Measurements from ENCODE around the gene CENPC.

The CENPC gene

DNA sequence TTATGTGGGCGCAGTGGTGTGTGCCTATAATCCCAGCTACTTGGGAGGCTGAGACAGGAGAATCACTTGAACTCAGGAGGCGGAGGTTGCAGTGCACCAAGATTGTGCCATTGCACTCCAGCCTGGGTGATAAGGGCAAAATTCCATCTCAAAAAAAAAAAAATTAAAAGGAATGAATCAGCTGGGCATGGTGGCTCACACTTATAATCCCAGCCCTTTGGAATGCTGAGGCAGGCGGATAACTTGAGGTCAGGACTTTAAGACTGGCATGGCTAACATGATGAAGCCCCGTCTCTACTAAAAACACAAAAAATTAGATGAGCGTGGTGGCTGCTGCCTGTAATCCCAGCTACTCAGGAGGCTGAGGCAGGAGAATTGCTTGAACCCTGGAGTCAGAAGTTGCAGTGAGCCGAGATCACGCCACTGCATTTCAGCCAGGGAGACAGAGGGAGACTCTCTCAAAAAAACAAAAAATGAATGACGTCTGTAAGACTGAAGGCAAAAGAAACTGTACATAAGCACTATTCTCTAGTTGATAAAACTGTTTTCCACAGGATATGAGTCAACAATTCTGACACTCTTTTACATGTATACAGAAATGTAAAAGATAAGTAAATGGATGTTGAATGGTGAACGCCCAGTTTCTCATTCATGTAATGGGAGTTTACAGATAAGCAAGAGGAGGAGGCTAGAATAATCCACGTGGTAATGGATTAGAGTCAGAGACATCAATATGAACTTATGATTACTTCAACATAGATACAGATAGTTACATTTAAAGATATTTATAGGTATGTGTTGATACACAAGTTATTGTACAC, 22.2 kb downstream of the CENPC start:
- no peak for TF ChIP-seq EZH2phosphoT487 (IDR thresholded peaks at IDR 0.05; ENCODE audit: low read length)
- TF ChIP-seq, protein P1, sequence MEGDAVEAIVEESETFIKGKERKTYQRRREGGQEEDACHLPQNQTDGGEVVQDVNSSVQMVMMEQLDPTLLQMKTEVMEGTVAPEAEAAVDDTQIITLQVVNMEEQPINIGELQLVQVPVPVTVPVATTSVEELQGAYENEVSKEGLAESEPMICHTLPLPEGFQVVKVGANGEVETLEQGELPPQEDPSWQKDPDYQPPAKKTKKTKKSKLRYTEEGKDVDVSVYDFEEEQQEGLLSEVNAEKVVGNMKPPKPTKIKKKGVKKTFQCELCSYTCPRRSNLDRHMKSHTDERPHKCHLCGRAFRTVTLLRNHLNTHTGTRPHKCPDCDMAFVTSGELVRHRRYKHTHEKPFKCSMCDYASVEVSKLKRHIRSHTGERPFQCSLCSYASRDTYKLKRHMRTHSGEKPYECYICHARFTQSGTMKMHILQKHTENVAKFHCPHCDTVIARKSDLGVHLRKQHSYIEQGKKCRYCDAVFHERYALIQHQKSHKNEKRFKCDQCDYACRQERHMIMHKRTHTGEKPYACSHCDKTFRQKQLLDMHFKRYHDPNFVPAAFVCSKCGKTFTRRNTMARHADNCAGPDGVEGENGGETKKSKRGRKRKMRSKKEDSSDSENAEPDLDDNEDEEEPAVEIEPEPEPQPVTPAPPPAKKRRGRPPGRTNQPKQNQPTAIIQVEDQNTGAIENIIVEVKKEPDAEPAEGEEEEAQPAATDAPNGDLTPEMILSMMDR (IDR thresholded peaks at IDR 0.05; ENCODE audit: low read length) = no peak
- no peak for TF ChIP-seq EZH2 (optimal IDR thresholded peaks at IDR 0.05; ENCODE audit: low read depth, low read length)
- Histone ChIP-seq H3K79me2 (ENCODE audit: low read length) (peaks cover 71% of the 10 kb centered on the region), H3K9me2 (replicated peaks; ENCODE audit: insufficient read depth, low read length) (no peaks in the 10 kb centered on the region), H4K20me1 (ENCODE audit: insufficient read depth, low read length) (no peaks in the 10 kb centered on the region), H3F3A (ENCODE audit: insufficient read depth, low read length) (no peaks in the 10 kb centered on the region), H3K4me1 (ENCODE audit: low read length) (no peaks in the 10 kb centered on the region), H3K27ac (ENCODE audit: low read length) (no peak overlapping the region), H3K4me2 (ENCODE audit: low read depth, low read length) (no peak overlapping the region), H3K9ac (ENCODE audit: low read length) (no peak overlapping the region), H3K36me3 (replicated peaks; ENCODE audit: insufficient read depth, low read length) (no peaks in the 10 kb centered on the region; the same call in 1 of the 2 replicates), H3K27me3 (replicated peaks; ENCODE audit: insufficient read depth, low read length) (no peaks in the 10 kb centered on the region), H3K4me3 (ENCODE audit: low read length) (no peak overlapping the region), H3K9me3 (replicated peaks; ENCODE audit: insufficient read depth, low read length) (no peaks in the 10 kb centered on the region), H2AFZ (ENCODE audit: low read length) (no peak overlapping the region)
- no peak for DNase-seq

DNA sequence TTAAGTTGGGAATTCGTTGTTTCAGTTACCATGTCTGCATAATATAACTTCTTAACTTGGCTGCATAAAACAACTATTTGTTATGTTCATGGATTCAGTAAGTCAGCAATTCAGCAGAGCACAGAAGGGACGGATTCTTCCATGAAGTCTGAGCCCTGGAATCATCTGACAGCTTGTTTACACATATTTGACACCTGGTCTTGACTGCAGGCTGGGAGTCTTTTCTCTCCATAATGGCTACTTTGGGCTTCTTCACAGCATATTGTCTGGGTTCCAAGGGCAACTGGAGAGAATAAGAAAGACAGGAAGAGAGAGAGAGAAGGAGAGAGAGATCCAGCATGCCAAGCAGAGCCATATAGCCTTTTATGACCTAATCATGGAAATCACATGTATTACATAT, 23.1 kb downstream of the CENPC start:
- TF ChIP-seq, protein P1 (IDR thresholded peaks at IDR 0.05; ENCODE audit: low read length) = no peak
- TF ChIP-seq EZH2 (optimal IDR thresholded peaks at IDR 0.05; ENCODE audit: low read depth, low read length) (no peak), EZH2phosphoT487 (IDR thresholded peaks at IDR 0.05; ENCODE audit: low read length) (no peak)
- Histone ChIP-seq H3K27ac (ENCODE audit: low read length) (no peak overlapping the region), H3K27me3 (replicated peaks; ENCODE audit: insufficient read depth, low read length) (no peaks in the 10 kb centered on the region), H3K9me2 (replicated peaks; ENCODE audit: insufficient read depth, low read length) (no peaks in the 10 kb centered on the region), H3K4me3 (ENCODE audit: low read length) (no peak overlapping the region), H2AFZ (ENCODE audit: low read length) (no peak overlapping the region), H3K4me1 (ENCODE audit: low read length) (no peaks in the 10 kb centered on the region), H3K36me3 (replicated peaks; ENCODE audit: insufficient read depth, low read length) (no peaks in the 10 kb centered on the region; the same call in 1 of the 2 replicates), H3K9ac (ENCODE audit: low read length) (no peak overlapping the region), H3K79me2 (ENCODE audit: low read length) (peaks cover 63% of the 10 kb centered on the region), H3F3A (ENCODE audit: insufficient read depth, low read length) (no peaks in the 10 kb centered on the region), H3K9me3 (replicated peaks; ENCODE audit: insufficient read depth, low read length) (no peaks in the 10 kb centered on the region), H3K4me2 (ENCODE audit: low read depth, low read length) (no peak overlapping the region), H4K20me1 (ENCODE audit: insufficient read depth, low read length) (no peaks in the 10 kb centered on the region)
- DNase-seq = no peak

DNA sequence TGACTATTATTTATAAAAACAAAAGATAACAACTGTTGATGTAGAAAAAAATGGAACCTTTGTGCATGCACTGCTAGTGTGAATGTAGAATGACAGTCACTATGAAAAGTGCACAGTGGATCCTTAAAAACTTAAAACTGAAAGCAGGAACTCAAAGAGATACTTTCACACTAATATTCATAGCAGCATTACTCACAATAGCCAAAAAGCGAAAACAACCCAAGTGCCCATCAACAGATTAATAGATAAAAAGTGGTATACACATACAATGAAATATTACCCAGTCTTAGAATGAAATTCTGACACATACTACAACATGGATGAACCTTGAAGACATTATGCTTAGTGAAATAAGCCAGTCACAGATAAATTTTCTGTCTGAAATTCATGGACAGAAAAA, 23.8 kb downstream of the CENPC start:
- Histone ChIP-seq H4K20me1 (ENCODE audit: insufficient read depth, low read length) (no peaks in the 10 kb centered on the region), H3K9ac (ENCODE audit: low read length) (no peak overlapping the region), H3K4me2 (ENCODE audit: low read depth, low read length) (no peak overlapping the region), H3K9me3 (replicated peaks; ENCODE audit: insufficient read depth, low read length) (no peaks in the 10 kb centered on the region), H3K27ac (ENCODE audit: low read length) (no peak overlapping the region), H3K4me1 (ENCODE audit: low read length) (no peaks in the 10 kb centered on the region), H2AFZ (ENCODE audit: low read length) (no peak overlapping the region), H3K4me3 (ENCODE audit: low read length) (no peak overlapping the region), H3K27me3 (replicated peaks; ENCODE audit: insufficient read depth, low read length) (no peaks in the 10 kb centered on the region), H3K79me2 (ENCODE audit: low read length) (peaks cover 55% of the 10 kb centered on the region), H3F3A (ENCODE audit: insufficient read depth, low read length) (no peaks in the 10 kb centered on the region), H3K36me3 (replicated peaks; ENCODE audit: insufficient read depth, low read length) (no peaks in the 10 kb centered on the region; the same call in 1 of the 2 replicates), H3K9me2 (replicated peaks; ENCODE audit: insufficient read depth, low read length) (no peaks in the 10 kb centered on the region)
- DNase-seq = no peak
- TF ChIP-seq, protein P1 (IDR thresholded peaks at IDR 0.05; ENCODE audit: low read length) = no peak
- no peak for TF ChIP-seq EZH2 (optimal IDR thresholded peaks at IDR 0.05; ENCODE audit: low read depth, low read length)
- no peak for TF ChIP-seq EZH2phosphoT487 (IDR thresholded peaks at IDR 0.05; ENCODE audit: low read length)

Measured in MM.1S (cell line).